Gastrocnemius medialis (tissue), 4 donors: Measurements from ENCODE around the gene SELENOO. TPM values are rescaled to one million over a fixed set of nuclear protein-coding genes. Genes with fewer than 3 reads are reported as not detected.

ENCODE experiments used
- ATAC-seq, 2 donors: fragments of 150-250 bp; one replicate each; pipeline ENCODE4 v1.9.1; 2016
- DNase-seq, 2 donors: peaks; one replicate each; pipeline ENCODE4 v3.0.0-alpha.2; 2019
- H3K27ac ChIP-seq, 4 donors: fragments of 200-600 bp; sonication (generic); 1 replicate in 1 of 4; 2 replicates in 3 of 4; pipeline ENCODE4 v1.5.1; 2016 to 2018; ENCODE audit warnings: mild to moderate bottlenecking in 2 of 4, moderate library complexity in 1 of 4
- H3K27me3 ChIP-seq, 3 donors: fragments of 200-600 bp; sonication (generic) in 2 of 3; 1 replicate in 1 of 3; 2 replicates in 2 of 3; pipeline versions ENCODE4 v1.5.1 to v1.6.0; 2016 to 2019; ENCODE audit warnings: mild to moderate bottlenecking in 1 of 3, moderate library complexity in 1 of 3
- H3K36me3 ChIP-seq, 2 donors: fragments of 200-600 bp; sonication (generic) in 1 of 2; one replicate each; pipeline ENCODE4 v1.5.1; 2017 to 2018
- H3K4me1 ChIP-seq, 2 donors: fragments of 200-600 bp; sonication (generic) in 1 of 2; one replicate each; pipeline ENCODE4 v1.5.1; 2016 to 2017; ENCODE audit warnings: mild to moderate bottlenecking in 2 of 2
- H3K4me3 ChIP-seq, 4 donors: fragments of 200-600 bp; sonication (generic) in 3 of 4; 1 replicate in 1 of 4; 2 replicates in 3 of 4; pipeline ENCODE4 v1.5.1; 2016 to 2019; ENCODE audit warnings: mild to moderate bottlenecking in 2 of 4
- H3K9me3 ChIP-seq, 3 donors: fragments of 200-600 bp; sonication (generic) in 2 of 3; 1 replicate in 1 of 3; 2 replicates in 2 of 3; pipeline ENCODE4 v1.5.1; 2016 to 2019
- POLR2A ChIP-seq, 2 donors: fragments of 450-650 bp; IDR thresholded peaks; one replicate each; pipeline ENCODE4 v1.6.1; 2017; ENCODE audit warnings: antibody characterized with exemption in 2 of 2, mild to moderate bottlenecking in 2 of 2, moderate library complexity in 2 of 2
- in situ Hi-C, 4 donors: fragments of 200-750 bp; cut with MboI; loops; one replicate each; pipeline versions ENCODE4 v1.15.0 to v1.8.0; 2017; ENCODE audit warnings: low sequenced_read_pairs in 4 of 4
- intact Hi-C: fragments of 100-400 bp; cut with DNase I; formaldehyde crosslinking; loops from one replicate; pipeline ENCODE4 v1.15.1; 2023; ENCODE audit warnings: low total_unique reads
- total RNA-seq, 4 donors: library from RNA; depleted of rRNA; stranded (reverse); fragments of >200 nt; gene quantifications; one replicate each; pipeline versions ENCODE4 v1.1.0 to v1.2.3, GENCODE V29; 2016
- TF ChIP-seq, protein P1 (sequence below), 5 experiments: fragments of 450-650 bp in 3 of 5; fragments of 200-600 bp in 2 of 5; sonication (generic) in 2 of 5; IDR thresholded peaks in 4 of 5; conservative IDR thresholded peaks in 1 of 5; 1 replicate in 4 of 5; 2 replicates in 1 of 5; pipeline ENCODE4 v1.5.1; 2016 to 2019; ENCODE audit warnings: antibody characterized with exemption in 5 of 5, mild to moderate bottlenecking in 3 of 5, moderate library complexity in 3 of 5

The SELENOO gene
- total RNA-seq, 4 donors from 2014 or later: 26.4 to 54.9 (median 34.0) TPM

DNA sequence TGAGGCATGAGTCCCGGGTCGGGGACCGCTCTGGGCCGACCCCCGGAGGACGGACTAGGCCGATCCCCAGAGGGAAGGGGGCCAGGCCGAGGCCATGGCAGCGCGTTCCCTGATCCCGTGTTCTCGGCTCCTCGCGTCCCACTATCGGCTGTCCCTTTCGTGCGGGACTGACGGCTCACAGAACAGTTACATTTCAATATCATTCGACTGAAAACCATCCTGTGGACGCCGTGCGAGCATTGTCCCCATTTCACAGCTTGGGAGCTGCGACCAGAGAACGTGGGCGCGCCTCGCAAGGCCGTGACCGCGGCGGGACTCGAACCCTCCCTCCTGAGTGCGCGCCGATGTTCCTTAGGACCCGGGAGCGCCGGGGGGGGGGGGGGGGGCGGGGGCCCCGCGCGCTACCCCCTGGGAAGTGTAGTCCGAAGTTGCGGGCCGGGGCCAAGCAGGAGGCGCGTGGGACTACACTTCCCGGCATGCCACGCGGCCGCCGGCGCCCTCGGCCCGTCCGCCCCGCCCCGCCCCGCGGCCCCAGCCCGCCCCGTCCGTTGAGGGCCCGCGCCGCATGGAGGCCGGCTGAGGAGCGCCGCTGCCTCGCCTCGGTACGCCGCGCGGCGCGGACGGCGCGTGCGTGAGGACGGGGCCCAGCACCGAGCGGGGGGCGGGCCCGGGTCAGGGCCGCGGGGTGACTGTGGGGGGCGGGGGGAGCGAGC, 15.3 kb upstream of the SELENOO start, which contains the start of gene TRABD:
TRABD (plus strand) TSS at position 539 of the 713 bp plus-strand sequence. CDS start 7,148 bp downstream, outside the sequence.
- H3K9me3 ChIP-seq: no peaks in the 10 kb centered on the region
- peak within 1 kb of the TSS; percentile 62 to 74 (median 70) for H3K27ac ChIP-seq
- peak; percentile 81 to 84 for DNase-seq
- intact Hi-C loops (loop anchor here (1.0 to 10.0 kb wide), 2 partner anchors 15 to 401 kb away; no protein-coding TSS in a partner anchor), in situ Hi-C loops (no loop called here)
- no peaks in the 10 kb centered on the region for H3K27me3 ChIP-seq
- TF ChIP-seq, protein P1, sequence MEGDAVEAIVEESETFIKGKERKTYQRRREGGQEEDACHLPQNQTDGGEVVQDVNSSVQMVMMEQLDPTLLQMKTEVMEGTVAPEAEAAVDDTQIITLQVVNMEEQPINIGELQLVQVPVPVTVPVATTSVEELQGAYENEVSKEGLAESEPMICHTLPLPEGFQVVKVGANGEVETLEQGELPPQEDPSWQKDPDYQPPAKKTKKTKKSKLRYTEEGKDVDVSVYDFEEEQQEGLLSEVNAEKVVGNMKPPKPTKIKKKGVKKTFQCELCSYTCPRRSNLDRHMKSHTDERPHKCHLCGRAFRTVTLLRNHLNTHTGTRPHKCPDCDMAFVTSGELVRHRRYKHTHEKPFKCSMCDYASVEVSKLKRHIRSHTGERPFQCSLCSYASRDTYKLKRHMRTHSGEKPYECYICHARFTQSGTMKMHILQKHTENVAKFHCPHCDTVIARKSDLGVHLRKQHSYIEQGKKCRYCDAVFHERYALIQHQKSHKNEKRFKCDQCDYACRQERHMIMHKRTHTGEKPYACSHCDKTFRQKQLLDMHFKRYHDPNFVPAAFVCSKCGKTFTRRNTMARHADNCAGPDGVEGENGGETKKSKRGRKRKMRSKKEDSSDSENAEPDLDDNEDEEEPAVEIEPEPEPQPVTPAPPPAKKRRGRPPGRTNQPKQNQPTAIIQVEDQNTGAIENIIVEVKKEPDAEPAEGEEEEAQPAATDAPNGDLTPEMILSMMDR (IDR thresholded peaks at IDR 0.05 in 4 of 5, conservative IDR thresholded peaks at IDR 0.05 in 1 of 5): no peak
- TF ChIP-seq POLR2A (IDR thresholded peaks at IDR 0.05): no peak
- H3K4me1 ChIP-seq: peaks cover 20 to 23% of the 10 kb centered on the region in 2 donors
- H3K4me3 ChIP-seq: peak within 1 kb of the TSS; percentile 71 to 87 (median 78)
- no peaks in the 10 kb centered on the region for H3K36me3 ChIP-seq
- peak; percentile 80 to 82 for ATAC-seq

- Histone ChIP-seq H3K4me1 (peaks cover 24 to 30% of the 10 kb centered on the region in 2 donors), H3K9me3 (no peaks in the 10 kb centered on the region), H3K27ac (peak overlapping the region; percentile 62 to 74 (median 70)), H3K27me3 (no peaks in the 10 kb centered on the region), H3K4me3 (peak overlapping the region; percentile 65 to 87 (median 72)), H3K36me3 (no peaks in the 10 kb centered on the region)
- in situ Hi-C loops: no loop called here
- TF ChIP-seq, protein P1 (IDR thresholded peaks at IDR 0.05 in 4 of 5, conservative IDR thresholded peaks at IDR 0.05 in 1 of 5): no peak
- no peak for TF ChIP-seq POLR2A (IDR thresholded peaks at IDR 0.05)
- intact Hi-C loops: loop anchor here (10.0 kb wide), 1 partner anchor 401 kb away; no protein-coding TSS in a partner anchor
- peak in 1 of 2 donors; percentile 19 for ATAC-seq
- no peak for DNase-seq
These were observed 14.6 kb upstream of the SELENOO start for GRCh38 chr22:50186181-50186714.

DNA sequence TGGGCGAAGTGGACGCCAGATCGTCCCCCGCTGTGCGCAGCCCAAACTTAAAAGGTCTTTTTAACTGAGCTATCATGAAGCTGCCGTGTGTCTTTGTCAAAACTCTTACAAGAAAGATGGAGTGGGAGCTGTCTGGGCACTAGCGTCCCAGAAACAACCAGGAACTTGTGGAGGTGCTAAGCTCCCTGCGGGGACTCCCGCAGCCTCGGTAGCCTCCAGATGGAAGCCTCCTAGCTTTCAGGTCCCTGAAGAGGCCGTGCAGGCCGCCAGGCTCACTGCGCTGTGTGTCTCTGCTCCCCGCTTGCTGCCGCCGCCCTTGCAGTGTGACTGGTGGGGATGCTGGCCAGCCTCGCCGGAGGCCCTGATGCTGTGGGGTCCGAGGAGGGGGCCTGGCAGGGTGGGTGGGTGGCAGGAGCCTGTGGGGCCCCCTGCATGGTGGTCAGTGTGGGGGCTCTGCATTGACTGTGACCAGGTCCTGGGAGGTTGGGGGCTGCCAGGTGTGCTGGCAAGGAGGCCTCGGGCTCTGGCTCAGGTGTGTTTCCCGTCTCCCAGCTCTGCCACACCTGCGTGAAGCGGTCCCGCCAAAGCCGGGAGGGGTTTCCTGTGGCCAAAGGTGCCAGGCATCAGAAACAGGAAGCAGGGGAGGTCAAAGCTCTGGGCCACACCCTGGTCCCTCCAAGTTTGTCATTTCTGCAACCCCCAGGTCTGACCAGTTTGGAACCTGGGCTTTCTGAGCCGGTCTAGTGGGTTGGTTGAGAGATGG, 13.9 kb upstream of the SELENOO start:
- peaks cover 24 to 30% of the 10 kb centered on the region in 2 donors for H3K4me1 ChIP-seq
- H3K4me3 ChIP-seq: peak overlapping the region; percentile 65 to 87 (median 72)
- no peak for TF ChIP-seq POLR2A (IDR thresholded peaks at IDR 0.05)
- TF ChIP-seq, protein P1 (IDR thresholded peaks at IDR 0.05 in 4 of 5, conservative IDR thresholded peaks at IDR 0.05 in 1 of 5): no peak
- intact Hi-C loops (loop anchor here (10.0 kb wide), 1 partner anchor 402 kb away; no protein-coding TSS in a partner anchor), in situ Hi-C loops (no loop called here)
- no peaks in the 10 kb centered on the region for H3K9me3 ChIP-seq
- ATAC-seq: no peak
- H3K27me3 ChIP-seq: no peaks in the 10 kb centered on the region
- H3K36me3 ChIP-seq: no peaks in the 10 kb centered on the region
- peak overlapping the region; percentile 62 to 74 (median 70) for H3K27ac ChIP-seq
- DNase-seq: no peak

DNA sequence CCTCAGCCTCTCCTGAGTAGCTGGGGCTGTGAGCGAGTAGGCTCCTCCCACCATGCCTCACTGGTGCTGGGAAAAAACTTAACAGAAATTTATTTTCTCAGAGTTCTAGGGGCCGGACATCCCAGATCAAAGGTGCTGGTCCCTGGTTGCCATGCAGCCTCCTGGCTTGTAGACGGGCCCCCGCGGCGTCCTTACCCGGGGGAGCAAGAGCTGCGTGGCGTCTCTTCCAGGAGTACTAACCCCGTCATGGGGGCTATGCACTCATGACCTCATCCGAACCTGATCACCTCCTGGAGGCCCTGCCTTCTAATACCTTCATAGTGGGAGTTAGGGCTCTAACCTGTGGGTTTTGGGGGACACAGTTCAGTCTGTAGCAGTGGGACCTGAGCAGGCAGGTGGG, 12.5 kb upstream of the SELENOO start:
- H3K4me1 ChIP-seq: peaks cover 24 to 30% of the 10 kb centered on the region in 2 donors
- in situ Hi-C loops: no loop called here
- no peak for ATAC-seq
- intact Hi-C loops: loop anchor here (10.0 kb wide), 1 partner anchor 404 kb away; no protein-coding TSS in a partner anchor
- no peak for TF ChIP-seq POLR2A (IDR thresholded peaks at IDR 0.05)
- TF ChIP-seq, protein P1 (IDR thresholded peaks at IDR 0.05 in 4 of 5, conservative IDR thresholded peaks at IDR 0.05 in 1 of 5): no peak
- H3K27me3 ChIP-seq: no peaks in the 10 kb centered on the region
- no peaks in the 10 kb centered on the region for H3K9me3 ChIP-seq
- no peak for DNase-seq
- no peak overlapping the region for H3K27ac ChIP-seq
- H3K4me3 ChIP-seq: no peak overlapping the region
- H3K36me3 ChIP-seq: peaks cover 0 to 3% of the 10 kb centered on the region in 2 donors
